C4-2B (cell line): ENCODE results near the gene KCTD2.

Source experiments
- H3K27ac ChIP-seq: fragments of 450-650 bp; 2 replicates; pipeline ENCODE4 v1.5.1; 2017
- ZFX ChIP-seq: fragments of 450-650 bp; IDR thresholded peaks from 2 replicates; pipeline ENCODE4 v1.6.1; 2017
- TF ChIP-seq, protein P1 (sequence below): fragments of 450-650 bp; conservative IDR thresholded peaks from 2 replicates; pipeline ENCODE4 v1.5.1; 2017; ENCODE audit warnings: mild to moderate bottlenecking

The KCTD2 gene

DNA sequence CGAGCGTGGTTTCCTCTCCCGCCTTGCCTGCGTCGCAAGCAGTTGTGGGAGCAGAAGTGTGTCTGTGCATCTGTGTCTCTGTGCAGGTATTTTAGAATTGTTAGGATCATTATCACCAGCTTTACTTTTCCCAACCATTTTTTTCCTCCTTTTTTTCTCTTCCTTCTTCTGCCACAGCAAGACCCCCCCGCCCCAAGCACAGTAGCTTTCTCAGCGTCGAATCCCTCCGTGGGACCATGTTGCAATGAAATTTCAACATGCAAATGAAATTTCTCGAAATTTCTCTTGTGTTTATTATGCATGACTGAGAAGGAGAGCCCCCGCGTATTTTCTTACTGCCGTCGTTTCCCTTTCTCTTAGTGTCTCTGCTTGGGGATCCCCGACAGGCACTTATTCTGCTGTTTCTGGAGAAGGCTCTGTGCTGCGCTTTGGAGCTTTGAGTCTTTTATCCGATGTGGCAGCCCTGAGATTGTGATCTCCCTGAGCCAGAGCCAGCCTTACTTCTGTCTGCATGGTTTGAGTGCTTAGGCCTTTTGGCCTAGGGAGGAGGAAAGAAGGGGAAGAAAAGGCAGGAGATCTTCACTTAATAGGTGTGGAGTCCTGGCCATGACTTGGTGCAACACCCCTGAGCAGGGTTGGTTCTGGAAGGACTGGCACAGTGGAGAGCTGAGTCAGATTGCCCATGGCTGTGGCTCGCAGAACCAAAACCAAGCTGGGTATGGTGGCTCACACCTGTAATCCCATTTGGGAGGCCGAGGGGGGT, 67.7 kb downstream of the KCTD2 start:
- TF ChIP-seq ZFX, result no peak
- TF ChIP-seq, protein P1, sequence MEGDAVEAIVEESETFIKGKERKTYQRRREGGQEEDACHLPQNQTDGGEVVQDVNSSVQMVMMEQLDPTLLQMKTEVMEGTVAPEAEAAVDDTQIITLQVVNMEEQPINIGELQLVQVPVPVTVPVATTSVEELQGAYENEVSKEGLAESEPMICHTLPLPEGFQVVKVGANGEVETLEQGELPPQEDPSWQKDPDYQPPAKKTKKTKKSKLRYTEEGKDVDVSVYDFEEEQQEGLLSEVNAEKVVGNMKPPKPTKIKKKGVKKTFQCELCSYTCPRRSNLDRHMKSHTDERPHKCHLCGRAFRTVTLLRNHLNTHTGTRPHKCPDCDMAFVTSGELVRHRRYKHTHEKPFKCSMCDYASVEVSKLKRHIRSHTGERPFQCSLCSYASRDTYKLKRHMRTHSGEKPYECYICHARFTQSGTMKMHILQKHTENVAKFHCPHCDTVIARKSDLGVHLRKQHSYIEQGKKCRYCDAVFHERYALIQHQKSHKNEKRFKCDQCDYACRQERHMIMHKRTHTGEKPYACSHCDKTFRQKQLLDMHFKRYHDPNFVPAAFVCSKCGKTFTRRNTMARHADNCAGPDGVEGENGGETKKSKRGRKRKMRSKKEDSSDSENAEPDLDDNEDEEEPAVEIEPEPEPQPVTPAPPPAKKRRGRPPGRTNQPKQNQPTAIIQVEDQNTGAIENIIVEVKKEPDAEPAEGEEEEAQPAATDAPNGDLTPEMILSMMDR, result no peak
- H3K27ac ChIP-seq, result peak overlapping the region; percentile 36
